NCI-H510A (cell line): Measurements from ENCODE around the gene UBL7.
A peak's percentile ranks its signal among the peaks of the same experiment; 100 is the strongest.
"Not testable (repeated sequence)": the region's sequence is repeated elsewhere in the genome, so short reads cannot be mapped to it uniquely, and the experiment has no call there.

ENCODE experiments used
- DNase-seq: peaks from one replicate; lab custom pipeline; 2025; lab: John Stamatoyannopoulos, UW

The UBL7 gene

GRCh38 chr15:74460871-74461846 is at the start of gene UBL7:
Gene UBL7 (minus strand): TSS chr15:74461160. CDS start chr15:74458867, 2,293 bp downstream.
- DNase-seq: peak; percentile 89

DNA sequence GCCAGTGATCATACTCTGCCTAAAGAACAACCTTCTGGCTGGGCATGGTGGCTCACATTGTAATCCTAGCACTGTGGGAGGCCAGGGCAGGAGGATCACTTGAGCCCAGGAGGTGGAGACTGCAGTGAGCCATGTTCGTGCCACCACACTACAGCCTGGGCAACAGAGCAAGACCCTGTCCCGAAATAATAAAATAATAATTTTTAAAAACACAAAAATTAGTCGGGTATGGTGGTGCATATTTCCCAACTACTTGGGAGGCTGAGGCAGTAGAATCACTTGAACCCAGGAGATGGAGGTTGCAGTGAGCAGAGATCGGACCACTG is 45.5 kb upstream of the UBL7 start:
- no peak for DNase-seq

- no peak for DNase-seq
These were observed 45.0 kb upstream of the UBL7 start for GRCh38 chr15:74505837-74506514.

GRCh38 chr15:74504836-74505235 is 43.9 kb upstream of the UBL7 start:
- no peak for DNase-seq

DNA sequence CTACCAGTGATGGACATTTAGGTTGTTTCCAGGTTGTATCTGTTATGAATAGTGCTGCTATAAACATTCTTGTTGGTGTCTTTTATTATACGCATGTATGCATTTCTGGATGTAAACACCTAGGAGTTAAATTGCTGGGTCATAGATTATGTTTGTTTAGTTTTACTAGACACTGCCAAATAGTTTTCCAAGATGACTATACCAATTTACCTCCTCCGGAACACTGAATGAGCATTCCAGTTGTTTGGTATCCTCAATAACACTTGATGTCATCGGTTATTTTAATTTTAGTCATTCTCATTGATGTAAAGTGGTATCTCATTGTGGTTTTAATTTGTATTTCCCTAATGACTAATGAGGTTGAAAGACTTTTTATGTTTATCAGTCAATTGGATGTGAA is 43.5 kb upstream of the UBL7 start:
- no peak for DNase-seq

- DNase-seq: no peak
These were observed 41.3 kb upstream of the UBL7 start for GRCh38 chr15:74502301-74502700.

GRCh38 chr15:74500401-74500800 is 39.4 kb upstream of the UBL7 start:
- no peak for DNase-seq

GRCh38 chr15:74499366-74499765 is 38.4 kb upstream of the UBL7 start:
- DNase-seq: no peak

- DNase-seq: peak; percentile 11
These were observed 36.6 kb upstream of the UBL7 start for GRCh38 chr15:74497584-74497983.

- no peak for DNase-seq
These were observed 35.7 kb upstream of the UBL7 start for GRCh38 chr15:74496648-74497047.

DNA sequence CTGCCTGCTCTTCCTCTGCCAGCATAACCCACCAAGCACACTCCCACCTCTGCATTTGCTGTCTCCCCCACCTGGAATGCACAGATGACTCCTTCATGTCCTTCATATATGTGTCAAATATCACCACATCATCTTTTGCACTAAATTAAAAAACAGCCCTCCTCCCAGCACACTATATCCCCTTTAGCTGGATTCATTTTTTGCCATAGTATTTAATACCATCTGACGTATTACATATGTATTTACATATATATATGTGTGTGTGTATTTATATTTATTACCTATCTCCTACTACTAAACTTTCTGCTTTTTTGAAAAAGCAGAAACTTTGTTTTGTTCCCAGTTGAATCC is 29.4 kb upstream of the UBL7 start:
- DNase-seq: no peak

DNA sequence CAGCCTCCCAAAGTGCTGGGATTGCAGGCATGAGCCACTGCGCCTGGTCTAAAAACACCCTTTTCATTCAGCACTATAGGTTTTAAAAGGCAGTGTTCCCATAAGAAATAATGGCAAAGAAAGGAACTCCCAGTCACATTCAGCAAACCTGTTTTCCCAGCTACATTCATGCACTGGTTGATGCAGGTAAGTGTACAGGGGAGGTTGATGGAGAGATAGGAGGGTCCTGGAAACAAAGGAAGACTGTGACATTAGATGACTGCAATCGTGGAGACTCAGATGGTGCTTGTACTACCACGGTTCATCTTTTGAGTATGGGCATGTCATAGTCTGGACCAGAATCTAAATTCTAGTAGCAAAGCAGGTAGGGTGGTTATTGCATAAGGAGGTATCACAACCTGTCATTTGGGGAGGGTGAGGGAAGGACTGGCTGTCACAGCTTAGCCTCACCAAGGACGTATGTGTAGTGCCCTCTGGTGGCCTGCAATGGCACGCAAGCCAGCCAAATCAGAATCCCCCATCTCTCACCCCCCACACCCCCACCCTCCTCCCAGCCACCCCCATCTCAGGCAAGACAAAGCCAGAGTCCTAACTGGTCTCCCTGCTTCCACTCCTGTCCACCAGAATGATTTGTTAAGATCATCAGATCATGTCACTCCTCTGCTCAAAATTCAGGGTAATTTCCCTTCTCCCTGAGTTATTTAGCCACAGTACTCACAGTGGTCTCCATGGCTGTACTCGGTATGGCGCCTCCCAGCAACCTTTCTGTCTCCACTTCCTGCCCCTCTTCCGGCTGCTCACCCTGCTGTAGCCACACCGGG is 28.8 kb upstream of the UBL7 start:
- peak; percentile 22 for DNase-seq

- no peak for DNase-seq
These were observed 27.8 kb upstream of the UBL7 start for GRCh38 chr15:74488776-74489175.

DNA sequence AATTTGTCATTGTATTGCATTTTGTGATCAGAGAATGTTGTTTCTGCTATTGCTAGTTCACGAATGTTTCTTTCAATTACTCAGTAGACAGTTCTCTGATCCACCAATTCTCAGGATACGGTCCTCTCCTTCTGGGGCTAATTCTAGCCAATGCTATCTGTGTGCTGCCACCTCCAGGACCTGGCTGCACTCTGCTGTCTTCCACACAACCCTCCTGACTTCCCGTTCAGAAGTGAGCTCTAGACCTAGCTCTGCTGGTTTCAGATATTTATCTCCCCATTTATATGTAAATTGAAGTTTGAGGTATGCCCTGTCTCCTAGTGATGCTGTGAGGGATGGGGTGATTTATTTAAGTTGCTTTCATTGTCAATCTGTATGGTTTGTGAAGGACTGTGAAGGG is 21.7 kb upstream of the UBL7 start:
- DNase-seq: no peak

DNA sequence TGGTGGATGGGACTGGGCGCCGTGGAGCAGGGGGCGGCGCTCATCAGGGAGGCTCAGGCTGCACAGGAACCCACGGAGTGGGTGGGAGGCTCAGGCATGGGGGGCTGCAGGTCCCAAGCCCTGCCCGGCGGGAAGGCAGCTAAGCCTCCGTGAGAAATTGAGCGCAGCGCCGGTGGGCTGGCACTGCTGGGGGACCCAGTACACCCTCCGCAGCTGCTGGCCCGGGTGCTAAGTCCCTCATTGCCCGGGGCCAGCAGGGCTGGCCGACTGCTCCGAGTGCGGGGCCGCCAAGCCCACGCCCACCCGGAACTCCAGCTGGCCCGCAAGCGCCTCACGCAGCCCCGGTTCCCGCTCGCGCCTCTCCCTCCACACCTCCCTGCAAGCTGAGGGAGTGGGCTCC is 19.4 kb upstream of the UBL7 start:
- DNase-seq: not testable (repeated sequence)

DNA sequence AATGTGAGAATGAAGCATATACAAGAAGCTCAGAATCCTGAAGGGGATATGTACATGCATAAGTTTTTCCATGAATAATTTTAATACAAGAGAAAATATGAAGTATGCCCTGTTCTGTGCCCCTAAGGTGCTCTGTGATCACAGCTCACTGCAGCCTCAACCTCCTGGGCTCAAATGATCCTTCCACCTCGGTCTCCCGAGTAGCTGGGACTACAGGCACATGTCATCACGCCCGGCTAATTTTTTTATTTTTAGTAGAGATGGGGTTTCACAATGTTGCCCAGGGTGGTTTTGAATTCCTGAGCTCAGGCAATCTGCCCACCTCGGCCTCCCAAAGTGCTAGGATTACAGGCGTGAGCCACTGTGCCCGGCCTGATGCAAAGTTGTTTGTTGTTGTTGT is 10.7 kb upstream of the UBL7 start:
- DNase-seq: not testable (repeated sequence)

GRCh38 chr15:74470631-74471395 is 9.9 kb upstream of the UBL7 start:
- no peak for DNase-seq

GRCh38 chr15:74468341-74469032 is 7.5 kb upstream of the UBL7 start:
- no peak for DNase-seq

DNA sequence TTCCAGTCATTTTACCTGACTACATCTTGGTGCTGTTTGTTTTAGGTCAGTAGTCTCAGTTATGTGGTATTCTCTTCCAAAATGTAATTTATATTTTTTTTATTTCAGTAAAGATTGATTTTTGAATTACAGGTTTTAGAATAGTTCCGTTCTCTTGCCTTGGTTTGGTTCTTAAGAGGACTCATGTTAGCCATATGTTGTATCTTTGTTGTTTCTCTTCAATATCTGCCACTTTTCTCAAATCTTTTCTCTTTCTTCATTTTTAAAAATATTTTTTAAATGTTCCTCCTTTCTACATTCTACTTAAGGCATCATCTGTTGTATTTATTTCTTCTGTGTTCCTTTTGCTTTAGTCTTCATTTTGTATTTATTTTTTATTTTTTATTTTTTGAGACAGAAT is 5.6 kb upstream of the UBL7 start:
- DNase-seq: no peak

GRCh38 chr15:74464897-74465296 is 3.9 kb upstream of the UBL7 start:
- DNase-seq: no peak

DNA sequence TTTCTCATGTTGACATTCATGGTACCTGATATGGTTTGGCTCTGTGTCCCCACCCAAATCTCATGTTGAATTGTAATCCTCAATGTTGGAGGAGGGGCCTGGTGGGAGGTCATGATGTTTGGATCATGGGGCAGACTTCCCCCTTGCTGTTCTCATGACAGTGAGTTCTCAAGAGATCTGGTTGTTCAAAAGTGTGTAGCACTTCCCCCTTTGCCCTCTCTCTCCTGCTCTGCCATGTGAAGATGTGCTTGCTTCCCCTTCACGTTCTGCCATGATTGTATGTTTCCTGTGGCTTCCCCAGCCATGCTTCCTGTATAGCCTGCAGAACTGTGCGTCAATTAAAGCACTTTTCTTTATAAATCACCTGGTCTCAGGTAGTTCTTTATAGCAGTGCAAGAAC is 3.3 kb upstream of the UBL7 start:
- DNase-seq: no peak
